ENCODE data around the gene TRIM37.
"Not testable (repeated sequence)": the region's sequence is repeated elsewhere in the genome, so short reads cannot be mapped to it uniquely, and the experiment has no call there.

Gene TRIM37

DNA sequence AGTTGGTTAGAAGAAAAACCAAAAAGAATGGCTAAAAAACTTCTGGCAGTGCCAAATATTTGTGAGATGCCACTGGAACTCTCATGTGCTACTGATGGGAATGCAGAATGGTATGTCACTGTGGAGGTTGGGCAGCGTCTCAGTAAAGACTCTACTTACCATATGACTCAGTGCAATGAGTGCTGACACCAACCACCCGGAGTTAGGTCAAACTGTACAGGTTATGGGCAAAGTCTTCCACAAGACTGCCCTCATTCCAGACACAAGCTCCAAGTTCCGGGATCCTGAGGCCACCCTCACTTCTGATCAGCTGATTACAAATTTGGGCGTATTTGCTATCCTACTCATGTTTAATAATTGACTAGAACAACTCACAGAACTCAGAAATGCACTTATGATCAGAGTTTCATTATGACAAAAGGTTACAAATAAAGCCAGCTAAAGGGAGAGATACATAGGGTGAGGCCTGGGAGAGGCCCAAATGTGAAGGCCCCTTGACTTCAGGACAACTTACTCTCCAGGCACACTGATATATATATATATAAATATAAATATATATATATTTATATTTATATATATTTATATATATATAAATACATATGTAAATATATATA lies 114.9 kb downstream of the TRIM37 start:
- no peak for DNase-seq

DNA sequence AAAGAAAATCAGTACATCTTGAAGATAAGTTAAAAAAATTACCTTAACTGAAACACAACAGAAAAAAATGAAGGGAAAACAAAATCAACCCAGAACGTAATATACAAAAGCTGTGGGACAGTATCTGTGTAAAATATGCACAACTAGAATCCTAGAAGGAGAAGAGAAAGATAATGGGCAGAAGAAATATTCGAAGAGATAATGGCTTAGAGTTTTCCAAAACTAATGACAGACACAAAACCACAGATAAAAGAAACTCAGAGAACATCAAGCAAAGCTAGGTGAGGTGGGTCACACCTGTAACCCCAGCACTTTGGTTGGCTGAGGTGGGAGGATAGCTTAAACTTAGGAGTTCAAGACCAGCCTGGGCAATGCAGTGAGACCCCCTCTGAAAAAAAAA lies 117.1 kb downstream of the TRIM37 start:
- DNase-seq: no peak

- no peak for DNase-seq
These were observed 120.7 kb downstream of the TRIM37 start for GRCh38 chr17:58985971-58986370.

- no peak for DNase-seq
These were observed 121.3 kb downstream of the TRIM37 start for GRCh38 chr17:58985367-58985766.

GRCh38 chr17:58982626-58983025 lies 124.1 kb downstream of the TRIM37 start:
- no peak for DNase-seq

- DNase-seq: no peak
These were observed 125.8 kb downstream of the TRIM37 start for GRCh38 chr17:58980706-58981481.

- DNase-seq: no peak
These were observed 130.1 kb downstream of the TRIM37 start for GRCh38 chr17:58976541-58976940.

GRCh38 chr17:58974354-58974753 lies 132.3 kb downstream of the TRIM37 start:
- DNase-seq: no peak

GRCh38 chr17:58970609-58971450 lies 135.8 kb downstream of the TRIM37 start:
- no peak for DNase-seq

- no peak for DNase-seq
These were observed 137.1 kb downstream of the TRIM37 start for GRCh38 chr17:58969612-58970011.

DNA sequence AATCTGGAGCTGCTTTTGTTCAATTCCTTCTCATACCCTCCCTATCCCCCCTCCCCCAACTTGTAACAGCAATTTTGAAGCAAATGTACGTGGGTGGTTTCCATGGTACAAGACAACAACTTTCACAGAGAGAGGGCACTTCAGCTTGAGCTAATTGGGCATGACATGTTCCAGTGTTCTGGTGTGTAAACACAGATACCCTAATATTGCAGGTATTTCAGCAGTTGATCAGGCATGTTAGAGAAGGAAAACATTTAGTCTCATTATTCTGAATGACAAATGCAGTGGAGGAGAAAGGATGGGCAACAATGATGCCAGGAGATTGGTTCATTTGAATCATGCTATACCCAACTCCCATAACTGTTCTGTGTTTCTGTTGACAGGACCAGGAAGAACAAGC lies 137.5 kb downstream of the TRIM37 start:
- DNase-seq: no peak

DNA sequence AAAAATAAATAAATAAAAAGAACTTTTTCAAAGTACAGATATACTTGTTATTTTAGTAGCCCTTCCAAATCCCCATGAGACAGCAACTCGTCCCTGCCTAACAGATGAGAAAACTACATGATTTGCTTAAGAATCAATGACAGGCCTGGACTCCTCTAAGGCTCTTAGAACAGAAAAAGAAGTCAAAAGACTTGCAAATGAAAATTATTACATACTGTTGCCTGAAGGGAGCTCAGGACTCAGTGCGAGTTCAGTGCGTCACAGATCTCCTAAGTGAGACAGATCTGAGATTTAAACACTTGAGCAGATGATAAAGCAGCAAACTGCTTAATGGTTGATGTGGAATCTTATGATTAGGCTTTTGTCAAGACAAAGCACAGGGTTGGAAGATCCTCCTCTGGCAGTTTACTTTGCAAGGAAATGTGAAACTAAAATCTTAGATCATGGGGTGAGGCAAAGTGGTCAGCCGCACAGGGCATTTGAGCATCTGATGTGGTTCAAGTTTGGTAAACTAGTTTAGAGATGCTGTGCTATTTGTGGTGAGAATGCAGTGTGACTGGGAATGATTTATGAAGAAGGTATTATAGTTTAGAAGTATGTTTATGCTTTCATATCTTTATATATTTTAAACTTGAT lies 138.1 kb downstream of the TRIM37 start:
- DNase-seq: no peak

- DNase-seq: no peak
These were observed 140.5 kb downstream of the TRIM37 start for GRCh38 chr17:58966208-58966607.

DNA sequence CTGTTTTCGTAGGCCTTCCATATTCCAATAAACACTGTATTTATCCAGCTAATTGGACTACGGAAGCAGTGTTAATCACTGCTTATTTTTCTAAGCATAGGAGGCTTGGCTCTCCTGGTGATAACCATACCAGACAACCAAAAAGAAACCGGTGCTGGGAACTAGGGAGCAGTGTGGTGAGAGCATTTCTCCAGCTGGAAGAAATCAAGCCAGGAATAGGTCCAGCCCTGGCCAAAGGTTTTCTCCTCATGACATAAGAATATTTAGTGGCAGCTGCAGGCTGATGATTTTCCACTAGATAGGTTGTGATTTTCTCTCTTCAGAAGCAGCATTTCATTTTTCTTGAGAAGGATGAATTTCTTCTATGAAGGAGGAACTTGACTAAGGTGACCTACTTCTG lies 141.5 kb downstream of the TRIM37 start:
- no peak for DNase-seq

DNA sequence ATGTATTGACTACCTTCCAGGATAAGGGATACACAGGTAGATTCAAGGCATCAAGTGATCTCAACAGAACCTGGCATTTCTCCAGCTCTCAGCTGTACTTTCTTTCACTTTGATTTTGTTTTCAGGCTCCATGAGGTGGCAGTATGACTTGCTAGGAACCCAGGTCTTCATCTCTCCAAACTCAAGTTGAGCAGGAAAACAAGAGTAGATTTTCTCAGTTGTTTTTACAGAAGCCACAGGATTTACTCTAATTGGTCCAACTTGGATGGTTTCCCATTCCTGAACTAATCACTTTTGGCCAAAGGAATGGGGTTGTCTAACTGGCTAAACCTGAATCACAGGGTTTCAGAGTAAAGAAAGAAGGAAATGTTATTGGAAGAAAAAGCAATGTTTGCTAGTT lies 146.6 kb downstream of the TRIM37 start:
- DNase-seq: no peak

- not testable (repeated sequence) for DNase-seq
These were observed 149.0 kb downstream of the TRIM37 start for GRCh38 chr17:58957725-58958073.

DNA sequence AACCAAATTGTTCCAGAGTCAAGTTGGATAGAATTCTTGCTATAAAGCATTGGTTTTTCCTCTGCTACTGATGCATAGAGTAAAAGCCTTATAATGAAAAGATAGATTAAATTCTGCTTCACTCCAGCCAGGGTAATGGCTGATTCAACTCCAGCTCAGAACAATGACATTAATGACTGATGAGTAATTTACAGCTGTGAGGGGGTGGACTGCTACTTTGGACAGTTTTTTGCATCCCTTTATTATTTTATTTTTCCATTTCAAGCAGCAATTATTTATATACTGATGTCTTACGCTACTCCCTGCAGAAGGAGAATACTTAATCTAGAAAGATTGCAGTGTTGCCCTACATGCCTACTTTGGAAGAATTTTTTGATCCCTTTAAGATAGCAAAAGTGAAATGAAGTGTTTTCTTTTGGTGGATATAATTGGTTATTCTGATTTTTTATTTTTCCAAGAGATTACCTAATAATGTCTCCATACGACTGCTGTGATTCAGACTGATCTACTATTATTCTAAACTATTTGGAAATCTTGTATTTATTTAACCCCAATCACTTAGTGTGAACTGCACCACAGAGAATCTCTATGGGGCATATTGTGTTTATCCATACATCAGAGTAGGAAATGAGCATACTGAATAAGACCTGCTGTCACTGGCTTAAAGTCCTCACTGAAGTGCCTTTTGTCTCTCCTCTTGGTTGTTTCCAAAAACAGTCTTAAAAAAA lies 149.5 kb downstream of the TRIM37 start:
- no peak for DNase-seq

GRCh38 chr17:58954358-58954757 lies 152.3 kb downstream of the TRIM37 start:
- not testable (repeated sequence) for DNase-seq

GRCh38 chr17:58947824-58948223 lies 158.9 kb downstream of the TRIM37 start:
- no peak for DNase-seq

GRCh38 chr17:58947411-58947810 lies 159.3 kb downstream of the TRIM37 start:
- DNase-seq: no peak

- DNase-seq: no peak
These were observed 162.5 kb downstream of the TRIM37 start for GRCh38 chr17:58944166-58944565.

DNA sequence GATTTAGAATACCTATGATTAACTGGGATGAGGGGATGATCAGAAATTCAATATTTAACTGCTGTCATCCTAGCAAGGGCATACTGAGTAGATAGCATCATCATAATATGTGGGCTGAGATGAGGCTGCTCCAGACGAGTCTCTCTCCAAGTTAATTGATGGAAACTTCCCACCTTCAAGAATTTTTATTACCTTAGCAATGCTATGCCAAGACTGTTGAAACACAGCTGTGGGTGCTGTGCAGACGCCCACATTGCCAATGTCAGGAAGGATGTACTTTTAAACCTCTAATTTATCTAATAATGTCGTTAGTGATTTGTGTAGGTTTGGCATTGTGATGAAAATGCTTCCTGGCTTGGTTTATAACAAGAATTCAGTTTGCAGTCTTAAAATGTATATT lies 170.4 kb downstream of the TRIM37 start:
- no peak for DNase-seq

- DNase-seq: no peak
These were observed 173.7 kb downstream of the TRIM37 start for GRCh38 chr17:58932956-58933355.

Measured in activated gamma-delta T cell treated with Interleukin-2 at 50 U/mL for 16 hours (primary cell).